RCC 7860 (cell line): ENCODE measurements around the gene TNKS1BP1.
A peak's percentile ranks its signal among the peaks of the same experiment; 100 is the strongest.
"Not testable (repeated sequence)": the region's sequence is repeated elsewhere in the genome, so short reads cannot be mapped to it uniquely, and the experiment has no call there.

Source experiments
- DNase-seq: peaks from one replicate; pipeline ENCODE4 v3.0.0-alpha.2; 2015; ENCODE audit warnings: low spot score
- FAIRE-seq: peaks from 2 replicates; lab custom pipeline; 2012; peaks lifted over from hg19 to GRCh38; lab: Jason Lieb, UNC

TNKS1BP1 gene

DNA sequence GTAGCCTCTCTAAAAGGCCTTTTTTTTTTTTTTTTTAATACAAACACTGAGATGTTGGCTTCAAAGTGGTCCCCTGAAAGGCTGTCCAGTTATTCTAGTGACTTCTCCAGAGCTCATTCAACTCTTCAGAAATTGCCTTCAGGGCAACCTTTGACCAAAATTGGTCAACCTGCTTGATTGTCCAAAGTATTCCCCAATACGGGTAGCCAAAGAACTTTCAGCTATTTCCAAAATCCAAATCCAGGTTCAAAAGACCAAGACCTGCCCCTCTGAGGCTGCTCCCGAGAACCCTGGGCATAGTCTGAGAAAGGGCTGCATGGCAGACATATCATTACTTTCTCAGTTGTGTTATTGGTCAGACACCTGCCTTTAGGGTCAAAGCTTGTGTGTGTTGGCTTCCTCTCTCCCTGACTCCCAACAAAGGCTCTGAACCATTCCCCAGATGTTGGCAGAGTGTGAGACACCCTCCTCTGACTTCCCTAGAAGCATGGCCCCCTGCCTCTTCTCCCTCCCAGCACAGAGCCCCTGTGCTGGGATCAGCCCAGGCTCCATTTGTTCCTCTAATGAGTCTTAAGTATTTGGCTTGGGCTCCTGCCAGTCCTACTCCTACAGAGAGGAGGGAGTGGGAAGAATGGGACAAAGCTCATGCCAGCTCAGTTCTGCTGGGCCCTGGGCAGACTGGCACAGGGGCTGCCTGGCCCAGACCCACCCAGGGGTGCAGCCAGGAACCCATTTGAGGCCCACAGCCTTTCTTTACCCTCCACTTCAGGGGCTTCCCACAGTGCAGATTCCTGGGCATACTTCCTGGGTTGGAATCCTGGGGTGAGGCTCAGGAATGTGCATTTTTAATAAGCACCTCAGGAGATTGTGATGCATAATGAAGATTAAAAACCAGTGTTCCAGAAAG, 30.3 kb downstream of the TNKS1BP1 start:
- FAIRE-seq (no peak), DNase-seq (no peak)

DNA sequence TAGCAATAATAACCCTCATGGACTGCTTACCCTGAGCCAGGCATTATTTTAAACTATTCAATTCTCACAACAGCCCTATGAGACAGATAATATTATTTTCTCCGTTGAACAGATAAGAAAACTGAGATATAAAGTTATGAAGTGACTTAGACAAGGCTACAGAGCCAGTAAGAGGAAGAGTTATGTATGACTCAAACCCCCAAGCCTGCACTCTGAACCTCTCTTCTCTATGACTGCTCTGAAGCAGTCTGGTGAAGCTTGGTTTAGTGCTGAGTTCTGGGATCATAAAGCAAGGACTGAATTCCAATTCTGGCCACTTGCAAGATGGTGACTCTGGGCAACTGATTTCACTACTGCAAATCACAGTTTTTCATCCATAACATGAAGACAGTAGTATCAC, 34.5 kb downstream of the TNKS1BP1 start:
- DNase-seq = no peak
- no peak for FAIRE-seq

DNA sequence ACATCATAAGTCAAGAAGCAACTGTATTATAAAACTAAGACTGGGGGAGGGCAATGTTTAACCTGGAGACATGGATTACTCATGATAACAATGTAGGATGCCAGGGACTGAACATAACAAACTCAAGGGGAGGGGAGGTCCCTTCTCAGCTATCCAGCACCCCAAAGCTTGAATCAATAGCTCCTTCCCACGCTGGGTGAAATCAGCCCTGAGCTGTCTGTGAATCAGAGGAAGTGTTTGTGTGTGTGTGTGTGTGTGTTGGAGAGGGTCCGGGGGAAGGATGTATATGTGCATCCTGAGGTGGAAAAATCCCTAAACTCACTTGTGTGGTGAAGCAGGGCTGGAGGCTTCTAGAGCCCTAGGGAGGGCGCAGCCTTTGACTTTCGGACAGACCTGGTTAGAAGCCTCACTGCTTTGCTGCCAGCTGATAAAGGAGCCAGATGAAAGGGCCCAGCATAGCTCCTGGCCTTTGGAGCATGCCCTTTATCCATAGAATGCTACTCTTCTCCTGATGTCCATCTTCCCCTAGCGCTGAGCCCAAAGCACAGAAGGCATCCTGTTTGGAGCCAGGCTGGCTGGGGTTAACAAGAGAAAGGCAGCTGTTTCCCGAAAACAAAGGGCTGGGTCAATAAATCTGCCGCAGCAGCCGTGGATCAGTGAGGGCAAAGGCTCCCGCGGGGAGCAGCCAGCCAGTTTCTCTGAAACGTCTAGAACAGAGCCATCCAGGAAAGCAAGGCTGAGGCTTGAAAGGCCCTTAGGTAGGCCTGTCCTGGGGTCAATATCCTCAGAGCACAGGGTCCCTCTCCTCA, 35.8 kb downstream of the TNKS1BP1 start:
- FAIRE-seq (no peak), DNase-seq (peak; percentile 13)

DNA sequence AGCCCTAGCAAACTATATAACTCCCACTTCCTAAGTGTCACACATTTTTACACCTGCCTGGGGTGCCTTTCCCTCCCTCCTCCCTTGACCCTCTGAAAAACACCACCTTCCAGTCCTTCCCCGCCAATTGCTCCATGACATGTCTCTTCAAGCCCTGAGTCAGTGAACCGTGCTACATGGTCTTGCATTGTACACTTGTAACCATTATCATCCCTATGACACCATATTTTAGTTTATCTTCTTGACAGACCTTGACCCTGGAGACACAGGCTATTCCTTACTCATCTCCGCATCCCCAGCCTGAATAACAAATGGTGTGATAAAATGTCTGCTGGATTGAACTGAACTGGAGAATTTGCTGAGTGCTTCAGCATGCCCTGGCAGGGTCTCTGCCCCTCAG, 36.9 kb downstream of the TNKS1BP1 start:
- DNase-seq = no peak
- no peak for FAIRE-seq

DNA sequence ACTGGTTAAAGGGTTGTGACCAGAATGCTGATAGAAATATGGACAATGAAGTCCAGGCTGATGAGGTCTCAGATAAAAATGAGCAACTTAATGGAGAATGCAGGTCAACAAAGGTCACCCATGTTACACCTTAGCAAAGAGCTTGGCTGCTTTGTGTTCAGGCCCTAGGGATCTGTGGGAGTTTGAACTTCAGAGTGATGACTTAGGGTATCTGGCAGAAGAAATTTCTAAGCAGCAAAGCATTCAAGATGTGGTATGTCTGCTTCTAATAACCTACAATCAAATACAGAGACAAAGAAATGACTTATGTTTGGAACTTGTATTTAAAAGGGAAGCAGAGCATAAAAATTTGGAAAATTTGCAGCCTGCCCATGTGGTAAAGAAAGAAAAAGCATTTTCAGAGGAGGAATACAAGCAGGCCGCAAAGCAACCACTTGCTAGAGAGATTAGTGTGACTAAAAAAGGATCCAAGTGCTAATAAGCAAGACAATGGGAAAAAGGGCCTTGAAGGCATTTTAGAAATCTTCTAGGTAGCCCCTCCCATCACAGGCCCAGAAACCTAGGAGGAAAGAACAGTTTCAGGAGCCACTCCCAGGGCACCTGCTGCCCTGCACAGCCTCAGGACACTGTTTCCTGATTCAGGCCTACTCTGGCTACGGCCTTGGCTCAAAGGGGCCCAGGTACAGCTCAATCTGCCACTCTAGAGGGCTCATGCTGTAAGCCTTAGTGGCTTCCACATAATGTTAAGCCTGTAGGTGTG, 41.3 kb downstream of the TNKS1BP1 start:
- DNase-seq (no peak), FAIRE-seq (no peak)

DNA sequence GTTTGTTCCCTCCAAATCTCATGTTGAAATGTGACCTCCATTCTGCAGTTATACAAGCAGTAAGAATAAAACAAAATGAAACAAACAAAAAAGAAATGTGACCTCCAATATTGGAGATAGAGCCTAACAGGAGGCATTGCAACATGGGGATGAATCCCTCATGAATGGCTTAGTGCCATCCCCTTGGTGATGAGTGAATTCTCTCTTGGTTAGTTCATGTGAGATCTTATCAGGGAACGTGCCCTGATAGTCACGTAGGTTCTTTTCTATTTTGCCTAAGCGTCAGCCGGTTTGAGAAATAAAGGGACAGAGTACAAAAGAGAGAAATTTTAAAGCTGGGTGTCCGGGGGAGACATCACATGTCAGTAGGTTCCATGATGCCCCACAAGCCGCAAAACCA, 43.2 kb downstream of the TNKS1BP1 start:
- not testable (repeated sequence) for DNase-seq, FAIRE-seq

DNA sequence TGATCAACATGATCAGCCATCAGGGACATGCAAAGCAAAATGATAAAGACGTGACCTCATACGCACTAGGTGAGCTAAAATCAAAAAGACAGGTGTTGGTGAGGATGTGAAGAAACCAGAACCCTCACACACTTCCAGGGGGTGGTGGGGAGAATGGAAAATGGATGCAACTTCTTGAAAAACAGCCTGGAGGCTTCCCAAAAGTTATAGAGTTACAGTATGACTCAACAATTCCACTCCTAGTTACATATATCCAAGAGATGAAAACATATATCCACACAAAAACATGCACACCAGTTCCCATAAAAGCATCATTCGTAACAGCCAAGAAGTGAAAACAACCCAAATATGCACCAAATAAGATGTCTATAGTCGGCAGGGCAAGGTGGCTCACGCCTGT, 45.6 kb downstream of the TNKS1BP1 start:
- DNase-seq (no peak), FAIRE-seq (no peak)

DNA sequence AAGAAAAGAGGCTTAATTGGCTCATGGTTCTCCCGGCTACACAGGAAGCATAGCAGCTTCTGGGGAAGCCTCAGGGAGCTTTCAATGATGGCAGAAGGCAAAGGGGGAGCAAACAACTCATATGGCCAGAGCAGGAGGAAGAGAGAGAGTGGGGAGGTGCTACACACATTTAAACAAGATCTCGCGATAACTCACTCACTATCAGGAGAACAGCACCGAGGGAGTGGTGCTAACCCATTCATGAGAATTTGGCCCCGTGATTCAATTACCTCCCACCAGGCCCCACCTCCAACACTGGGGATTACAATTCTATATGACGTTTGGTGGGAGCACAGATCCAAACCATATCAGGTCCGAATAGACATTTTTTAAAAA, 46.0 kb downstream of the TNKS1BP1 start:
- FAIRE-seq = no peak
- DNase-seq = no peak

DNA sequence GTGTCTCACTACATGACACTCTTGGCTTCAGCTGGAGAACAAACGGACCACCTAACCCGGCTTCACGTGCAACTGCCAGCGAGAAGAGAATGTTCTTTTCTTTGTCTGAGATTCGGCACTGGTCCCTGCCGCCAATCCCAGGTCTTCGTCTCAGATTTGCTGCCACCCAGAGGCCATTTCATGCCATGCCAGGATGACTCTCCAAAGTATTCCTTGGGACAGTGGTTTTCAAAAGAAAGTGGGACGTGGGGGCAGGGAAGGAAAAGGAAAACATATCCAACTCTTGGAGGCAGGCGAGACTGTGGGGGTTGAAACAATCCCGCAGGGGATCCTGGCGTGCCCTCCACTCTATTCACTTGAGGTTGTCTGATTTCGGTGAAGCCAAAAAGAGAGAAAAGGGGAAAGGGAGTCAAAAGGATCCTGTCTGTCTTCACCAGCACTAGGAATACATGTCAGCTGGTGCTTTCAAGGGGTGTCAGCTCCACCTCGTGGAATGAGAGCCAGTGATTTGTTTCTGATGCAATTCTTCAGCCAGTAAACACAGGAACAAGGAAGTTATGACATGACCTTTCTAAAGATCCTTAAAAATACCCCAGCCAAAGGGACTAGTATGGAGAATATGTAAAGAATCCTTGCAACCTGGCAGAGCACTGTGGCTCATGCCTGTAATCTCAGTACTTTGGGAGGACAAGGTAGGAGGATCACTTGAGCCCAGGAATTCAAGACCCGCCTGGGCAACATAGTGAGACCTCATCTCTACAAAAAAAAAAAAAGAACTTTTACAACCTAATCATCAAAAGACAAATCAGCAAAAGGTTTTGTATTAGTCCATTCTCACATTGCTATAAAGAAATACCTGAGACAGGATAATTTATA, 46.7 kb downstream of the TNKS1BP1 start:
- DNase-seq = peak; percentile 22
- FAIRE-seq = no peak

DNA sequence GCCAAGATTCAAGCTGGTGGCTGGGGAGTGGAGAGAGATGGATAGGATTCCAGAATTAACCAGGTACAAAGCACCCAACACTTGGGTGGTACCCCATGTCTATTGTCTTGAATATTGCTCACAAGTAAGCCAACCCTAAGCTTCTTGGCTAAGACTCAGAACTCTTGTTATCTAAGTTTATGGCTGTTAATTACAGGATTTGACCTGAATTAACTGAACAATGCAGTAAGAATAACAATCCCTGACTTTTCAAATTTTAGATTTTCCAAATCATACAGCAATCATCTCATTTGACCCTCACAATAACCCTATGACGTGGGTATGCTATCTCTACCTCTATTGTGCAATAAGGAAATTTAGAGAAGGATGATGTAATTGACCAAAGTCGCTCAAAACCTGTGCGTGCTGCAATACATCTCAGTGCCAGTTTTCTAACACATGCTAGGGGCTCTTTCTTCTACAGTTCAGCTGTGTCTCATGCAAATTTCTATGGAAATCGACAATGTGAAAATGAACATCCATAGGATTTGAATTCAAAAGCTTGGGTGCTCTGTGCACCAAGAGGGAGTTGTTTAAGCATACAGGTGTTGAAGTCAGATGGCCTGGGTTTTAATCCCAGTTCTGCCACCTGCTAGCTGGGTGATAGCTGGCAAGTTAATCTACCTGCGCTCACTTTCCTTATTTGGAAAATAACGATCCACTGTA, 47.6 kb downstream of the TNKS1BP1 start:
- DNase-seq (no peak), FAIRE-seq (no peak)

DNA sequence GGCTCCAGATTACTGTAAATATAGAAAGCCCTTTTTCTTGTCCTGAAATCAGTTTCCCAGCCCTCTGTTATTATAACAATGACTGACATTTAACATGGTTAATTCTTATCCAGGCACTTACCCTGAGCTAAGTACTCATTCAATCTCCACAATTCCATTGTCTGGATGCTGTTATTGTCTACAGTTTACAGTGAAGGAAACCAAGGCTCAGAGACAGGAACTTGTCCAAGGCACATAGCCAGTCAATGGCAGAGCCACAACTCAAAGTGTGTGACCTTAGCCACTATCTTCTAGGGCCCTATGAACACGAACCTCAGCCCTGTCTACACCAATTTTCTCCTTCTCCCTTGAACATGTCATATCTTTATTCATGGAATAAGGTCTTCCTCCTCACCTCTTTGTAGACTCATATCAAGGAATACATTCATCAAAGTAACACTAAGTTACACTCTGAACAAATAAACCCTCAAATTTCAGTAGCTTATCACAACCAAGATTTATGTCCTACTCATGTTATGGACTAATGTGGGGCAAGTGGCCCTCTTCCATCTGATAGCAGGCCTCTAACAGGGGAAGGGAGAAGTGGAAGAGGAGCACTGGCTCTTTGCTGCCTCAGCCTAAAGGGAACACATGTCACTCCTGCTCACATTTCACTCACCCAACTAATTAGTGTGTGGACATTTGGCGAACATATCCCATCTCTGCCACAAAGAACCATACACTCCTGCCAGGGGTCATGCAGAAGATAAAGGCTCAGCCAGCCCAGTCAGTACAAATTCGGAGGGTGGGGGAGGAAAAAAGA, 48.4 kb downstream of the TNKS1BP1 start:
- FAIRE-seq (no peak), DNase-seq (no peak)

DNA sequence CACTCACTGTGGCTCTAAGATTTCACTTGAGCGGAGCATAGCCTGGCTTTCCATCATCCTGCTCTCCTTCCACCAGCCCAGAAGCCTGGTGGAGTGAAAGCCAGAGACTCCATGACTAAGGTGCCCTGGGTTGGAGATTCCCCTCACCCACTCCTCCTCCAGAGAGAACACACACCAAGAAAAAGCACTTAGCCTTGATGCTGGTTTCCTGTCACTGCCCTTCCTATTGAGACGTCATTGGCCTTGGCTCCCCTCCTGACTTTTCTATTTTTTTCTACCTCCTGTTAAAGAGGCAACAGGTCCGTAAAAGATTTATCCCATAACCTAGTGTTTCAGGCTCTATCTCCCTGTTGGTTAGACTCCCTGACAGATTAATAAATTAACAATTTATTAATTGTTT, 49.2 kb downstream of the TNKS1BP1 start:
- FAIRE-seq (no peak), DNase-seq (no peak)

DNA sequence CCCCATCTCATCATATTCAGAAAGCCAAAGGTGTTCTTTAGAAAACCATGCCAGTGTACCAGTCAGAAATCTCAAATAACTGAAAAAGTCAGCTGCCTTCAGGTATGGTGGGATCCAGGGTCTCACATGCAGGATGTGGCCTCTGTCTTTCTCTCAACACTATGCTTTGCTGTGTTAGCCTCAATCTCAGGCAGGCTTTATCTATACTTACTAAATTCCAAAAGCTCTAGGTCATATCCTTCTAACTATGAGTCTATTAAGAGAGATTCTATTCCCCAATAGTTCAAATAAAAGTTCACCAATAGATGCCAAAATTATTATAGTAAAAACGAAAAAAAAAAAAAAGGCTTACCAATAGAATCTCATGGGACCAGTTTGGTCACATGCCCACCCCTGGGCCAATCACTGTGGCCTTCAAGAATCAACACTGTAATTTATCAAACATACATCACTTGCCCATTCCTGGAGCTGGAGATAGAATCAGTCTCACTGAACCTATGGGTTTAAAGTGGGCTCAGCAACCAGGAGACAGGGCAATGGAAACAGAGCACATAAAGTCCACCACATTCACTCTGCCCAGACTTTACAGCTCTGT, 49.8 kb downstream of the TNKS1BP1 start:
- no peak for FAIRE-seq

DNA sequence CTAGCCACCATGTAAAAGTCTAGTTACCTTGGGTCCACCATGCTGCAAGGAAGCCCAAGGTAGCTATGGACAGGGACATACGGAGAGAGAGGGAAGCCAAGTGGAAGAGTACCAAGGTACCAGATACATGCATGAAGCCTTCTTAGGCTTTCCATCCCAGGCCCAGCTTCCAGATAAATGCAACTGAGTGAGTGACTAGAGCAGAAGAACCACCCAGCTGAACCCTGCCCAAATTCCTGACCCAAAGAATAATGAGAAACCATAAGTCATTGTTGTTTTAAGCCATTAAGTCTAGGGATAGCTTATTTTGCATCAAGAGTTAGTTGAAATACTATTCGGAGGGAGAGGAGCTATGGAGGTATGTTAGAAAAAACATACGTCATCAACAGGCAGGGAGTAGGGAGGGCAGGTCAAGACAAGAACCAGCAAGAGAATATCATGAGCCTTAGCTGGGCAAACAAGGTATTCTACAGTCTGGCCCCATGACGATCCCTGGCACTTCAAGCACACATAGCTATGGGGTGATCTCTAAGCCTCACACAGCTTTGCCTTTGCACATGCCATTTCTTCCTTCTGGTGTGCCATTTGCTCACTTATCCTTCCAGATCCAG, 51.2 kb downstream of the TNKS1BP1 start:
- DNase-seq (no peak), FAIRE-seq (no peak)

More for the DNA sequence above, 49.8 kb downstream of the TNKS1BP1 start:
- DNase-seq = no peak

DNA sequence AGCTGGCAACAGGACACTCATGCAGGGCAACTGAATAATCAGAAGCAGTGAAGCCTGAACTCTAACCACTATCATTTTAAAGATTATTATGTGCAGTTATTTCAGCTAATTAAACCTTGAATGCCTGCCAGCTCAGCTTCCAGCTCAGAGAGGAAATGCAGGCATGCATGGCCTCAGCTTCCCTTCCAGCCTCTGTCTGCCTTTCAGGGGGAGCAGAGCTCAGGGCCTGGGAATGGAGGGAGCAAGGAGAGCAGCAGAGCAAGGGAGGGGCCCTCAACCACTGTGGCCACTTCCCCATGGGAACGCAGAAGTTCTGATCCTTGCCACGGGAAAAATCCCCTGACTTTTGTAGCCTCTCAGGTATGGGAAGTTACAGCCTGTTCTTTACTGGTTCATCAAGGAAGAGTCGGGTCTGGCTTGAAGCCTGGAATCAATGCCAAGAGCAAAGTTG, 55.2 kb downstream of the TNKS1BP1 start:
- peak; percentile 79 for FAIRE-seq
- peak; percentile 78 for DNase-seq

DNA sequence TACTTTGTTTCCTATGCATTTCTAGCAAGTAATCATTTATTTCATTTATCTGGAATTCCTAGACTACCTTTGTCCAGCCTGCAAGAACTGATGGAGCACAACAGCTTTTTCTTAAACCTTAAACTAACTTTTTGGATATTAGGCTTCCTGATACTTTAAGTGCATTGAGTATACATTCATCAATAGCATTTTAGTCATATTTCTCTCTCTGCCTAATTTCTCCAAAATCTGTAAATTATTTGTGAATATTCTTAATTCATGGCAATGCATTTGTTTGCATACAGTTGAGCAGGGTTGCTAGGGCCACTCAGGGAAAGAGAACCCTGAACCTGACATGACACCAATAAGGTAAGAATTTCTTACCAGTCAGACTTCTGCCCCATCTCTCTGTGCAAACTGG, 58.6 kb downstream of the TNKS1BP1 start:
- FAIRE-seq (no peak), DNase-seq (no peak)

DNA sequence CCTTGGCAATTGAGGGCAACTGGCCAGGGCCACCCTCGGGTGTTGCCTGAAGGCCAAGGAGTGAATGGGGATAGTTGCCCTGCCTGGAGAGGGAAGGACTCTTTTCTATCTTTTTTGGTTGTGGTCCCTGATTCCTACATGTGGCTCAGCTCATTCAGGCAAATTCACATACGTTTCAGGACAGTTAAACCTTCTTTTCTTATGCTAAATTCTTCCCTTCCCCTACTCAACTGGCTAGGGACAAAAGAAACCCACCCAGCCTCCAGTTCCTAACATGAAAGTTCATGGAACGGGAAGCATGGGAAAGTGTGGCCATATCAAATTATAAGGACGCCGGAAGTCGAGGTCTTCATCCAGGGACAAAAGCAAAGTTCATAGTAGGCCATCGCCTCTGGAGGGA, 61.4 kb downstream of the TNKS1BP1 start:
- no peak for DNase-seq
- FAIRE-seq = no peak

DNA sequence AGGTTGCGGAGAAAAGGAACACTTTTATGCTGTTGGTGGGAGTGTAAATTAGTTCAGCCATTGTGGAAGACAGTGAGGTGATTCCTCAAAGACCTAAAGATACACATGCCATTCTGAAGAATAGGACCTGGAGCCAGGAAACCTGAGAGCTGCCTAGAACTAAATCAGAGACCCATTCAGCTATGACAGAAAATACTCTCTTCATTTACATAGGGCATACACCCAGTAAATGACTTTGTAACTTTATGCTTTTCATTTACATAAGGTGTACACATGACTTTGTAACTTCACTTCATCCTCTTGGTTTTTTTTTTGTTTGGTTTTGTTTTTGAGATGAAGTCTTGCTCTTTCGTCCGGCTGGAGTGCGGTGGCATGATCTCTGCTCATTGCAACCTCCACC, 62.6 kb downstream of the TNKS1BP1 start:
- DNase-seq (no peak), FAIRE-seq (no peak)
